Activated gamma-delta T cell (primary cell): ENCODE results near the gene BBX.

Source experiments
- DNase-seq: peaks from one replicate; lab custom pipeline; 2025; lab: John Stamatoyannopoulos, UW

Gene BBX

GRCh38 chr3:107650788-107651187 is 128.0 kb downstream of the BBX start:
- no peak for DNase-seq

- no peak for DNase-seq
Measured at GRCh38 chr3:107651782-107652181, 129.0 kb downstream of the BBX start.

GRCh38 chr3:107654218-107654617 is 131.5 kb downstream of the BBX start:
- no peak for DNase-seq

GRCh38 chr3:107657971-107658370 is 135.2 kb downstream of the BBX start:
- DNase-seq = no peak

GRCh38 chr3:107660306-107660976 is 137.7 kb downstream of the BBX start:
- no peak for DNase-seq

- no peak for DNase-seq
Measured at GRCh38 chr3:107661447-107662123, 138.8 kb downstream of the BBX start.

- DNase-seq = no peak
Measured at GRCh38 chr3:107662124-107662507, 139.4 kb downstream of the BBX start.

GRCh38 chr3:107662586-107662985 is 139.8 kb downstream of the BBX start:
- DNase-seq = no peak

GRCh38 chr3:107663266-107663665 is 140.5 kb downstream of the BBX start:
- no peak for DNase-seq

- DNase-seq = no peak
Measured at GRCh38 chr3:107664614-107665013, 141.9 kb downstream of the BBX start.

- DNase-seq = no peak
Measured at GRCh38 chr3:107665351-107665750, 142.6 kb downstream of the BBX start.

GRCh38 chr3:107666853-107667252 is 144.1 kb downstream of the BBX start:
- DNase-seq = no peak

GRCh38 chr3:107668416-107668815 is 145.7 kb downstream of the BBX start:
- no peak for DNase-seq

GRCh38 chr3:107668963-107669362 is 146.2 kb downstream of the BBX start:
- no peak for DNase-seq

GRCh38 chr3:107669669-107670068 is 146.9 kb downstream of the BBX start:
- DNase-seq = no peak

- DNase-seq = no peak
Measured at GRCh38 chr3:107670986-107671385, 148.2 kb downstream of the BBX start.

GRCh38 chr3:107674371-107674770 is 151.6 kb downstream of the BBX start:
- no peak for DNase-seq

- no peak for DNase-seq
Measured at GRCh38 chr3:107675233-107675900, 152.6 kb downstream of the BBX start.

GRCh38 chr3:107676469-107677309 is 153.9 kb downstream of the BBX start:
- DNase-seq = no peak

- no peak for DNase-seq
Measured at GRCh38 chr3:107679921-107680320, 157.2 kb downstream of the BBX start.

- no peak for DNase-seq
Measured at GRCh38 chr3:107680698-107681097, 157.9 kb downstream of the BBX start.

GRCh38 chr3:107681396-107681795 is 158.6 kb downstream of the BBX start:
- DNase-seq = no peak
